Measurements from ENCODE around the gene GPR37L1.

Gene GPR37L1

DNA sequence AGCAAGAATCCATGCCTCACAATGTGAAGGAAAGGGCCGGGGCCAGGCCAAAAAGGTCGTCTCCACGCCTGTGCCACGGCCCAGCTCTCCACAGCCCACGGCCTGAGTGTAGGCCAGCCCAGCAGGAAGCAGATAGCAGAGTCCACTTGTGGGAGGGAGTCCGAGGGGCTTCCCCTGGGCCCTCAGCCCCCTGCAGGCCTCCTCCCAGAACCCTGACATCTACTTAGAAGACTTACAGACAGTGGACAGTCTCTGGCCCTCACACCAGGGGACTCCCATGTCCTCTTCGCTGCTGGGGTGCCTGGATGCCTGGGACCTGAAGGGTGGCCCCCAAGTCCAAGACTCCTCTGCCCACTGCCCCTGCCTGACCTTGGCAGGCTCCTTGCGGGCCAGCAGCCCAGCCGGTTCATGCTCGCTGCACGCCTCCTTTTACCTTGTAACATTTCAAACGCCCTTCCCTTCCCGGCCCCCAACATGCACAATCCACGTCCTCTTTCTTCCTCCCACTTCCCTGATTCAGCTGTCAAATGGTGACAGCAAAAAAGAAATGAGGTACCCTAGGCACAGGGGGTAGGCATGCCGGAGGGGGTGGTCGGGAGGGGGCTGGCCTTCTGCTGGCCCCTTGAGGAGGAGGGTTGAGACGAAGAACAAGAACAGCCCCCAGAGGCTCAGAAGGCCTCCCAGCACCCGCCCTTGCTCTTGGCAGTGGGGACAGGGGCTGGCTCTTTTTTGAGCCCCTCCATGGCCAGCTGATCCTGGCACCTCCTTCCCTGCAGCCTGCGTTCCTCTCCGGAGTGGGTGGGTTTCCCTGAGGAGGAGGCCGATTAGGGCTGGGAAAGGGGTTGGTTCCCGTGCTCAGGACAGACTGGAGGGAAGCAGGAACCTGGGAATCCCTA is 38.7 kb downstream of the GPR37L1 start:
- TF ChIP-seq, protein P1, sequence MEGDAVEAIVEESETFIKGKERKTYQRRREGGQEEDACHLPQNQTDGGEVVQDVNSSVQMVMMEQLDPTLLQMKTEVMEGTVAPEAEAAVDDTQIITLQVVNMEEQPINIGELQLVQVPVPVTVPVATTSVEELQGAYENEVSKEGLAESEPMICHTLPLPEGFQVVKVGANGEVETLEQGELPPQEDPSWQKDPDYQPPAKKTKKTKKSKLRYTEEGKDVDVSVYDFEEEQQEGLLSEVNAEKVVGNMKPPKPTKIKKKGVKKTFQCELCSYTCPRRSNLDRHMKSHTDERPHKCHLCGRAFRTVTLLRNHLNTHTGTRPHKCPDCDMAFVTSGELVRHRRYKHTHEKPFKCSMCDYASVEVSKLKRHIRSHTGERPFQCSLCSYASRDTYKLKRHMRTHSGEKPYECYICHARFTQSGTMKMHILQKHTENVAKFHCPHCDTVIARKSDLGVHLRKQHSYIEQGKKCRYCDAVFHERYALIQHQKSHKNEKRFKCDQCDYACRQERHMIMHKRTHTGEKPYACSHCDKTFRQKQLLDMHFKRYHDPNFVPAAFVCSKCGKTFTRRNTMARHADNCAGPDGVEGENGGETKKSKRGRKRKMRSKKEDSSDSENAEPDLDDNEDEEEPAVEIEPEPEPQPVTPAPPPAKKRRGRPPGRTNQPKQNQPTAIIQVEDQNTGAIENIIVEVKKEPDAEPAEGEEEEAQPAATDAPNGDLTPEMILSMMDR (IDR thresholded peaks at IDR 0.05; ENCODE audit: insufficient read depth, low read length, poor library complexity, severe bottlenecking), result no peak
- TF ChIP-seq EZH2phosphoT487 (conservative IDR thresholded peaks at IDR 0.05; ENCODE audit: low read length), result no peak
- peaks cover 10% of the 10 kb centered on the region; the same call in 1 of the 2 replicates for H3K79me2 ChIP-seq (ENCODE audit: insufficient read depth, low read length)
- H3K27me3 ChIP-seq (ENCODE audit: low read length), result no peaks in the 10 kb centered on the region
- peak overlapping the region; percentile 76 for H3K9ac ChIP-seq (ENCODE audit: low read length)
- peak overlapping the region; percentile 66 for H3K4me2 ChIP-seq (ENCODE audit: low read depth, low read length, poor library complexity, severe bottlenecking)
- no peak overlapping the region for H3K4me3 ChIP-seq (ENCODE audit: insufficient read depth, low read length, poor library complexity, severe bottlenecking)
- no peaks in the 10 kb centered on the region; the same call in 1 of the 2 replicates for H3F3A ChIP-seq (ENCODE audit: insufficient read depth)
- H3K9me2 ChIP-seq (replicated peaks; ENCODE audit: insufficient read depth, low read length), result no peaks in the 10 kb centered on the region
- H4K20me1 ChIP-seq (ENCODE audit: low read depth, low read length), result no peaks in the 10 kb centered on the region
- H3K36me3 ChIP-seq (ENCODE audit: low read length), result no peaks in the 10 kb centered on the region
- peak overlapping the region; percentile 87 for H3K27ac ChIP-seq (ENCODE audit: low read depth, low read length)
- H3K9me3 ChIP-seq (ENCODE audit: insufficient read depth, low read length), result no peaks in the 10 kb centered on the region
- no peak overlapping the region for H2AFZ ChIP-seq (ENCODE audit: low read depth, low read length, severe bottlenecking)

DNA sequence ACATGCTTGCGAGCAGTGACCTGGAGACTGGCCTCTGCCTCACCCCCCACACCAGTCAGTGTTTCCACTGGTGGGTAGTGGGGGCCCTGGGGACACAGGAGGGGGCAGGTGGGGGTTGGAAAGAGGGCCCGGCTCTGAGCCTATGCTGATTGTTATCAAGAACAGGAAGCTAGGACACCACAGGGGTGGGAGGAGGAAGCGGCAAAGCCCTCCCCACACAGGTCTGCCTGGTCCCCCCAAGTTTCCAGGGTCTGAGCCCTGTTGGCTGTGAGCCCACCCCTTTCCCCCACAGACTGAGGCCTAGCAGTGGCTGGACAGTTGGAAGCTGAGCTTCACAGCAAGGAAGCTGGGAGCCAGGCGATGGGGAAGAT is 39.3 kb downstream of the GPR37L1 start:
- Histone ChIP-seq H3K4me3 (ENCODE audit: insufficient read depth, low read length, poor library complexity, severe bottlenecking) (no peak overlapping the region), H3K9me3 (ENCODE audit: insufficient read depth, low read length) (no peaks in the 10 kb centered on the region), H2AFZ (ENCODE audit: low read depth, low read length, severe bottlenecking) (no peak overlapping the region), H4K20me1 (ENCODE audit: low read depth, low read length) (no peaks in the 10 kb centered on the region), H3K27ac (ENCODE audit: low read depth, low read length) (no peak overlapping the region), H3K9ac (ENCODE audit: low read length) (no peak overlapping the region), H3K27me3 (ENCODE audit: low read length) (no peaks in the 10 kb centered on the region), H3K9me2 (replicated peaks; ENCODE audit: insufficient read depth, low read length) (no peaks in the 10 kb centered on the region), H3K79me2 (ENCODE audit: insufficient read depth, low read length) (peaks cover 10% of the 10 kb centered on the region; the same call in 1 of the 2 replicates), H3K4me2 (ENCODE audit: low read depth, low read length, poor library complexity, severe bottlenecking) (no peak overlapping the region), H3F3A (ENCODE audit: insufficient read depth) (no peaks in the 10 kb centered on the region; the same call in 1 of the 2 replicates), H3K36me3 (ENCODE audit: low read length) (no peaks in the 10 kb centered on the region)
- TF ChIP-seq, protein P1 (IDR thresholded peaks at IDR 0.05; ENCODE audit: insufficient read depth, low read length, poor library complexity, severe bottlenecking), result no peak
- TF ChIP-seq EZH2phosphoT487 (conservative IDR thresholded peaks at IDR 0.05; ENCODE audit: low read length), result no peak

DNA sequence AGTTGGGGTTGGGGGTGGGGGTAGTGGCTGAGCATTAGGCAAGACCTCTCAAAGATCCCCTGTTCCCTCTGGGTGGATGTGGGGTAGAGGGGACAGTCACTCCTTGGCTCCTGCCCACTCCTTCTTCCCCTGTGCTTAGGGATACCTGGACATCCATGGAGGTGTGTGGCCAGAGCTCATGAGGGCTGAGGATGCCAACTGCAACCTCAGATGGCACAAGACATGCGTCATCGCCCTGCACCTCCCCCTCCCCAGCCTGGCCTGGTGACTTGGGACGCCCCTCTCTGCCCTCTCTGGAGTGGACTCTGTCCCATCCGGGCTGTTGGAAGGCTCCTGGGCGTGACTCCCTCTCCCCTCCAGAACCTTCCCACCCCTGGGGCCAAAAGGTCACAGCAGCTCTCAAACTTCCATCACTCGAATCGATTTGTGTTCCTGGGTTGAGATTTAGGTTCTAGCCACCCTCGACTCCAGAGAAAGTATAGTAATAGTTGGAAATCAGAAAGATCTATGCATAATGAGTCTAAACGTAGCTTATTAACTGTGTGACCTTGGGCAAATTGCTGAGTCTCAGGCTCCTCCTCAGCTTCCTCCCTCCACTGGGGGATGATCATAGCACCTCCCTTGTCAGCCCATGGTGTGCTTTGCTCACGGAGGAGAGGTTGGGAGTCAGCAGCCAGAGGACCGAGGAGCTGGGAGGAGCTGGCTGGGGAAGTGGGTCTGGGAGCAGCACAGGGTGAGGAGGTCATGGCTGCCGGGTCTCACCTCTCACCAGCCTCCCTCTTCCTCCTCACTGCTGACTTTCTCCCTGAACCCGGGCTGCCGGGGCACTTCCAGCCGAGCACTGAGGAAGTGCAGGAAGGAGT is 39.9 kb downstream of the GPR37L1 start:
- Histone ChIP-seq H4K20me1 (ENCODE audit: low read depth, low read length) (no peaks in the 10 kb centered on the region), H3K4me3 (ENCODE audit: insufficient read depth, low read length, poor library complexity, severe bottlenecking) (no peak overlapping the region), H3K79me2 (ENCODE audit: insufficient read depth, low read length) (peaks cover 10% of the 10 kb centered on the region; the same call in 1 of the 2 replicates), H3K9me2 (replicated peaks; ENCODE audit: insufficient read depth, low read length) (no peaks in the 10 kb centered on the region), H3K36me3 (ENCODE audit: low read length) (no peaks in the 10 kb centered on the region), H3K9me3 (ENCODE audit: insufficient read depth, low read length) (no peaks in the 10 kb centered on the region), H3K27me3 (ENCODE audit: low read length) (no peaks in the 10 kb centered on the region), H3K9ac (ENCODE audit: low read length) (no peak overlapping the region), H2AFZ (ENCODE audit: low read depth, low read length, severe bottlenecking) (no peak overlapping the region), H3K4me2 (ENCODE audit: low read depth, low read length, poor library complexity, severe bottlenecking) (no peak overlapping the region), H3F3A (ENCODE audit: insufficient read depth) (no peaks in the 10 kb centered on the region; the same call in 1 of the 2 replicates), H3K27ac (ENCODE audit: low read depth, low read length) (no peak overlapping the region)
- TF ChIP-seq, protein P1 (IDR thresholded peaks at IDR 0.05; ENCODE audit: insufficient read depth, low read length, poor library complexity, severe bottlenecking), result no peak
- TF ChIP-seq EZH2phosphoT487 (conservative IDR thresholded peaks at IDR 0.05; ENCODE audit: low read length), result no peak

Data from SU-DHL-6 (cell line).